Fibroblast of the aortic adventitia (primary cell): ENCODE data around the gene PHTF1. TPM values are rescaled to one million over a fixed set of nuclear protein-coding genes. Genes with fewer than 3 reads are reported as not detected.
A peak's percentile ranks its signal among the peaks of the same experiment; 100 is the strongest.

Source experiments
- DNase-seq: peaks from one replicate; pipeline ENCODE4 v3.0.0-alpha.2; 2010; ENCODE audit warnings: low read depth
- H3K4me3 ChIP-seq: 2 replicates; pipeline ENCODE4 v1.5.1; 2011; ENCODE audit warnings: low read depth, mild to moderate bottlenecking, control low read depth, low read length, moderate library complexity
- CTCF ChIP-seq: IDR thresholded peaks from 2 replicates; pipeline ENCODE4 v1.5.1; 2011; ENCODE audit warnings: mild to moderate bottlenecking, low read length, control low read depth, inconsistent platforms; ENCODE audit not compliant: insufficient read depth
- total RNA-seq: library from RNA; depleted of rRNA; stranded (reverse); fragments of >200 nt; gene quantifications from 2 replicates; pipeline ENCODE4 v1.2.3, GENCODE V29; 2012; ENCODE audit warnings: low replicate concordance

The PHTF1 gene
- total RNA-seq, 1 donor = 36.3 TPM

- DNase-seq = no peak
- TF ChIP-seq CTCF = no peak
- H3K4me3 ChIP-seq = no peak overlapping the region
Measured at GRCh38 chr1:113779542-113779941, 20.3 kb upstream of the PHTF1 start.

GRCh38 chr1:113777561-113777960 lies 18.3 kb upstream of the PHTF1 start:
- no peak overlapping the region for H3K4me3 ChIP-seq
- DNase-seq = no peak
- no peak for TF ChIP-seq CTCF

GRCh38 chr1:113770031-113770430 lies 10.7 kb upstream of the PHTF1 start:
- DNase-seq = no peak
- no peak for TF ChIP-seq CTCF
- H3K4me3 ChIP-seq = no peak overlapping the region

GRCh38 chr1:113769601-113769970 lies 10.3 kb upstream of the PHTF1 start:
- H3K4me3 ChIP-seq = no peak overlapping the region
- no peak for TF ChIP-seq CTCF
- no peak for DNase-seq

- no peak for TF ChIP-seq CTCF
- H3K4me3 ChIP-seq = no peak overlapping the region
- DNase-seq = no peak
Measured at GRCh38 chr1:113768916-113769600, 9.8 kb upstream of the PHTF1 start.

- no peak for TF ChIP-seq CTCF
- H3K4me3 ChIP-seq = no peak overlapping the region
- DNase-seq = peak; percentile 41
Measured at GRCh38 chr1:113765306-113766230, 6.3 kb upstream of the PHTF1 start.
